Measurements from ENCODE around the gene GPR108. TPM values are rescaled to one million over a fixed set of nuclear protein-coding genes. Genes with fewer than 3 reads are reported as not detected.
A peak's percentile ranks its signal among the peaks of the same experiment; 100 is the strongest.

GPR108 gene
- total and polyA plus RNA-seq, 2 of the 13 experiments (the other 11 are each of a cell fraction or from before 2014, with no cell fraction given): 36.4 to 63.0 TPM

GRCh38 chr19:6737284-6737872 lies at the start of gene GPR108 (continued):
- peak; percentile 65 for TF ChIP-seq HNRNPK (IDR thresholded peaks at IDR 0.05; ENCODE audit: low read depth, low read length, poor library complexity, severe bottlenecking)
- TF ChIP-seq SP5 (CRISPR knock-in tag; IDR thresholded peaks at IDR 0.05; ENCODE audit: borderline replicate concordance, low read depth): no peak
- TF ChIP-seq AFF4 (CRISPR knock-in tag; IDR thresholded peaks at IDR 0.05): no peak
- no peak for TF ChIP-seq ZNF619 (CRISPR knock-in tag; IDR thresholded peaks at IDR 0.05)
- no peak for TF ChIP-seq ZNF773 (CRISPR knock-in tag; IDR thresholded peaks at IDR 0.05; ENCODE audit: borderline replicate concordance)
- 0 out of 2 replicates have a peak, but pooled peaks have one; percentile 25 for TF ChIP-seq NONO (IDR thresholded peaks at IDR 0.05)
- no peak; the same call in none of the 2 replicates for TF ChIP-seq NONO (CRISPR knock-in tag; conservative IDR thresholded peaks at IDR 0.05)
- TF ChIP-seq ZNF543 (CRISPR knock-in tag; IDR thresholded peaks at IDR 0.05): no peak; the same call in 1 of the 2 replicates
- no peak for TF ChIP-seq LRRFIP1 (CRISPR knock-in tag; conservative IDR thresholded peaks at IDR 0.05)
- peak; percentile 52 for TF ChIP-seq PATZ1 (CRISPR knock-in tag; IDR thresholded peaks at IDR 0.05)
- TF ChIP-seq ZNF460 (CRISPR knock-in tag; IDR thresholded peaks at IDR 0.05; ENCODE audit: borderline replicate concordance): no peak
- TF ChIP-seq PHF20 (CRISPR knock-in tag; IDR thresholded peaks at IDR 0.05): peak; percentile 24; the same call in 1 of the 2 replicates
- no peak for TF ChIP-seq ZNF180 (CRISPR knock-in tag; IDR thresholded peaks at IDR 0.05; ENCODE audit: borderline replicate concordance, low read depth)
- no peak for TF ChIP-seq NR3C1 (CRISPR knock-in tag; IDR thresholded peaks at IDR 0.05)
- no peak for TF ChIP-seq NR2F1 (CRISPR knock-in tag; IDR thresholded peaks at IDR 0.05)
- TF ChIP-seq ZFP37 (CRISPR knock-in tag; IDR thresholded peaks at IDR 0.05; ENCODE audit: borderline replicate concordance): no peak
- TF ChIP-seq SETDB1 (CRISPR knock-in tag; IDR thresholded peaks at IDR 0.05; ENCODE audit: borderline replicate concordance): no peak
- no peak for TF ChIP-seq FOSL1 (CRISPR knock-in tag; IDR thresholded peaks at IDR 0.05; ENCODE audit: borderline replicate concordance)
- no peak for TF ChIP-seq ZNF7 (CRISPR knock-in tag; IDR thresholded peaks at IDR 0.05)
- peak; percentile 92 for TF ChIP-seq SP4 (CRISPR knock-in tag; IDR thresholded peaks at IDR 0.05)
- no peak for TF ChIP-seq EZH2 (conservative IDR thresholded peaks at IDR 0.05; ENCODE audit: low read depth, low read length)
- no peak for TF ChIP-seq ZSCAN22 (CRISPR knock-in tag; IDR thresholded peaks at IDR 0.05)
